ENCODE measurements around the gene ZSCAN21.
A peak's percentile ranks its signal among the peaks of the same experiment; 100 is the strongest.

Gene ZSCAN21

GRCh38 chr7:100051611-100052010 is 2.0 kb downstream of the ZSCAN21 start:
- Histone ChIP-seq H3K9me3 (ENCODE audit: control insufficient read depth in 5 of 5, low read length in 5 of 5) (no peaks in the 10 kb centered on the region), H3K4me1 (ENCODE audit: control insufficient read depth in 5 of 5, insufficient read depth in 5 of 5, low read length in 5 of 5) (peaks cover 0 to 15% (median 11%) of the 10 kb centered on the region in 5 donors), H3K9ac (ENCODE audit: low read length in 5 of 5) (no peak overlapping the region), H3K36me3 (ENCODE audit: control insufficient read depth in 5 of 5, insufficient read depth in 5 of 5, low read length in 5 of 5) (peaks cover 0 to 3% (median under 1%) of the 10 kb centered on the region in 5 donors), H3K4me3 (ENCODE audit: low read depth in 1 of 5, low read length in 5 of 5) (no peak overlapping the region), H3K27me3 (ENCODE audit: control insufficient read depth in 5 of 5, insufficient read depth in 4 of 5, low read length in 5 of 5) (no peaks in the 10 kb centered on the region), H3K27ac (ENCODE audit: low read depth, low read length) (no peak overlapping the region)

GRCh38 chr7:100053215-100053614 is 3.6 kb downstream of the ZSCAN21 start:
- H3K9me3 ChIP-seq (ENCODE audit: control insufficient read depth in 5 of 5, low read length in 5 of 5): no peaks in the 10 kb centered on the region
- H3K27me3 ChIP-seq (ENCODE audit: control insufficient read depth in 5 of 5, insufficient read depth in 4 of 5, low read length in 5 of 5): no peaks in the 10 kb centered on the region
- H3K36me3 ChIP-seq (ENCODE audit: control insufficient read depth in 5 of 5, insufficient read depth in 5 of 5, low read length in 5 of 5): peaks cover 3 to 18% (median 16%) of the 10 kb centered on the region in 5 donors
- H3K9ac ChIP-seq (ENCODE audit: low read length in 5 of 5): no peak overlapping the region
- H3K4me3 ChIP-seq (ENCODE audit: low read depth in 1 of 5, low read length in 5 of 5): no peak overlapping the region
- peaks cover 0 to 15% (median 11%) of the 10 kb centered on the region in 5 donors for H3K4me1 ChIP-seq (ENCODE audit: control insufficient read depth in 5 of 5, insufficient read depth in 5 of 5, low read length in 5 of 5)
- no peak overlapping the region for H3K27ac ChIP-seq (ENCODE audit: low read depth, low read length)

GRCh38 chr7:100057006-100057405 is 7.4 kb downstream of the ZSCAN21 start:
- no peak overlapping the region for H3K9ac ChIP-seq (ENCODE audit: low read length in 5 of 5)
- no peaks in the 10 kb centered on the region for H3K27me3 ChIP-seq (ENCODE audit: control insufficient read depth in 5 of 5, insufficient read depth in 4 of 5, low read length in 5 of 5)
- H3K36me3 ChIP-seq (ENCODE audit: control insufficient read depth in 5 of 5, insufficient read depth in 5 of 5, low read length in 5 of 5): peaks cover 3 to 52% (median 38%) of the 10 kb centered on the region in 5 donors
- no peak overlapping the region for H3K27ac ChIP-seq (ENCODE audit: low read depth, low read length)
- no peaks in the 10 kb centered on the region for H3K9me3 ChIP-seq (ENCODE audit: control insufficient read depth in 5 of 5, low read length in 5 of 5)
- no peak overlapping the region for H3K4me3 ChIP-seq (ENCODE audit: low read depth in 1 of 5, low read length in 5 of 5)
- no peaks in the 10 kb centered on the region for H3K4me1 ChIP-seq (ENCODE audit: control insufficient read depth in 5 of 5, insufficient read depth in 5 of 5, low read length in 5 of 5)

GRCh38 chr7:100059251-100059739 is 9.7 kb downstream of the ZSCAN21 start:
- peaks cover 8 to 66% (median 48%) of the 10 kb centered on the region in 5 donors for H3K36me3 ChIP-seq (ENCODE audit: control insufficient read depth in 5 of 5, insufficient read depth in 5 of 5, low read length in 5 of 5)
- H3K9ac ChIP-seq (ENCODE audit: low read length in 5 of 5): no peak overlapping the region
- no peak overlapping the region for H3K4me3 ChIP-seq (ENCODE audit: low read depth in 1 of 5, low read length in 5 of 5)
- no peaks in the 10 kb centered on the region for H3K27me3 ChIP-seq (ENCODE audit: control insufficient read depth in 5 of 5, insufficient read depth in 4 of 5, low read length in 5 of 5)
- no peaks in the 10 kb centered on the region for H3K9me3 ChIP-seq (ENCODE audit: control insufficient read depth in 5 of 5, low read length in 5 of 5)
- no peaks in the 10 kb centered on the region for H3K4me1 ChIP-seq (ENCODE audit: control insufficient read depth in 5 of 5, insufficient read depth in 5 of 5, low read length in 5 of 5)
- H3K27ac ChIP-seq (ENCODE audit: low read depth, low read length): no peak overlapping the region

- H3K4me1 ChIP-seq (ENCODE audit: control insufficient read depth in 5 of 5, insufficient read depth in 5 of 5, low read length in 5 of 5): peaks cover 0 to 11% (median 9%) of the 10 kb centered on the region in 5 donors
- H3K9ac ChIP-seq (ENCODE audit: low read length in 5 of 5): no peak overlapping the region
- H3K27ac ChIP-seq (ENCODE audit: low read depth, low read length): no peak overlapping the region
- no peaks in the 10 kb centered on the region for H3K9me3 ChIP-seq (ENCODE audit: control insufficient read depth in 5 of 5, low read length in 5 of 5)
- no peaks in the 10 kb centered on the region for H3K27me3 ChIP-seq (ENCODE audit: control insufficient read depth in 5 of 5, insufficient read depth in 4 of 5, low read length in 5 of 5)
- peaks cover 8 to 75% (median 55%) of the 10 kb centered on the region in 5 donors for H3K36me3 ChIP-seq (ENCODE audit: control insufficient read depth in 5 of 5, insufficient read depth in 5 of 5, low read length in 5 of 5)
- no peak overlapping the region for H3K4me3 ChIP-seq (ENCODE audit: low read depth in 1 of 5, low read length in 5 of 5)
These were observed 12.1 kb downstream of the ZSCAN21 start for GRCh38 chr7:100061518-100062193.

GRCh38 chr7:100063376-100063775 is 13.8 kb downstream of the ZSCAN21 start:
- H3K9ac ChIP-seq (ENCODE audit: low read length in 5 of 5): no peak overlapping the region
- H3K36me3 ChIP-seq (ENCODE audit: control insufficient read depth in 5 of 5, insufficient read depth in 5 of 5, low read length in 5 of 5): peaks cover 5 to 62% (median 44%) of the 10 kb centered on the region in 5 donors
- no peaks in the 10 kb centered on the region for H3K9me3 ChIP-seq (ENCODE audit: control insufficient read depth in 5 of 5, low read length in 5 of 5)
- H3K4me1 ChIP-seq (ENCODE audit: control insufficient read depth in 5 of 5, insufficient read depth in 5 of 5, low read length in 5 of 5): peaks cover 0 to 11% (median 9%) of the 10 kb centered on the region in 5 donors
- H3K27ac ChIP-seq (ENCODE audit: low read depth, low read length): no peak overlapping the region
- no peak overlapping the region for H3K4me3 ChIP-seq (ENCODE audit: low read depth in 1 of 5, low read length in 5 of 5)
- H3K27me3 ChIP-seq (ENCODE audit: control insufficient read depth in 5 of 5, insufficient read depth in 4 of 5, low read length in 5 of 5): no peaks in the 10 kb centered on the region

- no peaks in the 10 kb centered on the region for H3K27me3 ChIP-seq (ENCODE audit: control insufficient read depth in 5 of 5, insufficient read depth in 4 of 5, low read length in 5 of 5)
- no peak overlapping the region for H3K4me3 ChIP-seq (ENCODE audit: low read depth in 1 of 5, low read length in 5 of 5)
- H3K36me3 ChIP-seq (ENCODE audit: control insufficient read depth in 5 of 5, insufficient read depth in 5 of 5, low read length in 5 of 5): peaks cover 5 to 58% (median 38%) of the 10 kb centered on the region in 5 donors
- H3K9ac ChIP-seq (ENCODE audit: low read length in 5 of 5): no peak overlapping the region
- no peak overlapping the region for H3K27ac ChIP-seq (ENCODE audit: low read depth, low read length)
- H3K9me3 ChIP-seq (ENCODE audit: control insufficient read depth in 5 of 5, low read length in 5 of 5): no peaks in the 10 kb centered on the region
- H3K4me1 ChIP-seq (ENCODE audit: control insufficient read depth in 5 of 5, insufficient read depth in 5 of 5, low read length in 5 of 5): peaks cover 0 to 11% (median 9%) of the 10 kb centered on the region in 5 donors
These were observed 14.6 kb downstream of the ZSCAN21 start for GRCh38 chr7:100064162-100064561.

GRCh38 chr7:100065452-100066186 is 16.0 kb downstream of the ZSCAN21 start:
- Histone ChIP-seq H3K4me3 (ENCODE audit: low read depth in 1 of 5, low read length in 5 of 5) (no peak overlapping the region), H3K9me3 (ENCODE audit: control insufficient read depth in 5 of 5, low read length in 5 of 5) (peaks cover 3 to 8% (median 6%) of the 10 kb centered on the region in 5 donors), H3K4me1 (ENCODE audit: control insufficient read depth in 5 of 5, insufficient read depth in 5 of 5, low read length in 5 of 5) (peaks cover 0 to 11% (median 9%) of the 10 kb centered on the region in 5 donors), H3K36me3 (ENCODE audit: control insufficient read depth in 5 of 5, insufficient read depth in 5 of 5, low read length in 5 of 5) (peaks cover 7 to 61% (median 43%) of the 10 kb centered on the region in 5 donors), H3K27me3 (ENCODE audit: control insufficient read depth in 5 of 5, insufficient read depth in 4 of 5, low read length in 5 of 5) (no peaks in the 10 kb centered on the region), H3K9ac (ENCODE audit: low read length in 5 of 5) (no peak overlapping the region), H3K27ac (ENCODE audit: low read depth, low read length) (peak overlapping the region; percentile 15)

- no peak overlapping the region for H3K9ac ChIP-seq (ENCODE audit: low read length in 5 of 5)
- H3K27me3 ChIP-seq (ENCODE audit: control insufficient read depth in 5 of 5, insufficient read depth in 4 of 5, low read length in 5 of 5): no peaks in the 10 kb centered on the region
- peaks cover 4 to 11% (median 9%) of the 10 kb centered on the region in 5 donors for H3K4me1 ChIP-seq (ENCODE audit: control insufficient read depth in 5 of 5, insufficient read depth in 5 of 5, low read length in 5 of 5)
- peaks cover 20 to 61% (median 47%) of the 10 kb centered on the region in 5 donors for H3K36me3 ChIP-seq (ENCODE audit: control insufficient read depth in 5 of 5, insufficient read depth in 5 of 5, low read length in 5 of 5)
- no peak overlapping the region for H3K4me3 ChIP-seq (ENCODE audit: low read depth in 1 of 5, low read length in 5 of 5)
- H3K9me3 ChIP-seq (ENCODE audit: control insufficient read depth in 5 of 5, low read length in 5 of 5): peaks cover 16 to 21% (median 19%) of the 10 kb centered on the region in 5 donors
- no peak overlapping the region for H3K27ac ChIP-seq (ENCODE audit: low read depth, low read length)
These were observed 17.4 kb downstream of the ZSCAN21 start for GRCh38 chr7:100066953-100067352.

- H3K27me3 ChIP-seq (ENCODE audit: control insufficient read depth in 5 of 5, insufficient read depth in 4 of 5, low read length in 5 of 5): no peaks in the 10 kb centered on the region
- H3K9ac ChIP-seq (ENCODE audit: low read length in 5 of 5): no peak overlapping the region
- peaks cover 4 to 11% (median 9%) of the 10 kb centered on the region in 5 donors for H3K4me1 ChIP-seq (ENCODE audit: control insufficient read depth in 5 of 5, insufficient read depth in 5 of 5, low read length in 5 of 5)
- H3K27ac ChIP-seq (ENCODE audit: low read depth, low read length): no peak overlapping the region
- H3K9me3 ChIP-seq (ENCODE audit: control insufficient read depth in 5 of 5, low read length in 5 of 5): peaks cover 23 to 31% (median 30%) of the 10 kb centered on the region in 5 donors
- H3K4me3 ChIP-seq (ENCODE audit: low read depth in 1 of 5, low read length in 5 of 5): no peak overlapping the region
- H3K36me3 ChIP-seq (ENCODE audit: control insufficient read depth in 5 of 5, insufficient read depth in 5 of 5, low read length in 5 of 5): peaks cover 25 to 68% (median 60%) of the 10 kb centered on the region in 5 donors
These were observed 20.4 kb downstream of the ZSCAN21 start for GRCh38 chr7:100069991-100070390.

Measured in subcutaneous abdominal adipose tissue (tissue), 5 donors.